GM12878 (cell line): ENCODE data around the gene PRDX3. TPM values are rescaled to one million over a fixed set of nuclear protein-coding genes. Genes with fewer than 3 reads are reported as not detected.

Experiments
- ATAC-seq: fragments of 200-7000 bp; cut with Tn5 transposase; 3 replicates; pipeline ENCODE4 v1.9.1; 2020; ENCODE audit warnings: mild to moderate bottlenecking, moderate library complexity
- BruUV-seq: library from RNA; stranded (reverse); fragments of 400-500 nt; replicated peaks from 2 replicates; lab custom pipeline; 2021; lab: Mats Ljungman, UMichigan
- CTCF ChIA-PET: fragments of 300-600 bp; sonication (Branson Sonifier 250); formaldehyde crosslinking; extraction: SDS; loops from one replicate; lab custom pipeline; 2021; ENCODE audit warnings: inconsistent platforms; lab: Yijun Ruan, JAX
- POLR2A ChIA-PET: fragments of 350-600 bp; formaldehyde crosslinking; extraction: SDS; loops from one replicate; lab custom pipeline; 2021; ENCODE audit warnings: inconsistent platforms; lab: Charles Lee
- RAD21 ChIA-PET: fragments of 300-600 bp; sonication (Branson Sonifier 250); formaldehyde crosslinking; loops from one replicate; lab custom pipeline; 2023; ENCODE audit warnings: antibody characterized with exemption; ENCODE audit not compliant: unreplicated experiment; lab: Charles Lee
- SMC1A ChIA-PET: fragments of 300-600 bp; sonication (Branson Sonifier 250); formaldehyde crosslinking; loops from one replicate; lab custom pipeline; 2023; ENCODE audit not compliant: unreplicated experiment, uncharacterized antibody; lab: Charles Lee
- DNase-seq: peaks from one replicate; pipeline ENCODE4 v3.0.0-alpha.2; 2011; ENCODE audit warnings: low read depth, low spot score
- FAIRE-seq: peaks from 3 replicates; lab custom pipeline; 2011; peaks lifted over from hg19 to GRCh38; lab: Jason Lieb, UNC
- H2AFZ ChIP-seq: 2 replicates; pipeline ENCODE4 v1.6.0; 2011; ENCODE audit warnings: low read depth, low read length, control low read depth; ENCODE audit not compliant: control insufficient read depth
- H3K27ac ChIP-seq: 2 replicates; pipeline ENCODE4 v1.5.1; 2011; ENCODE audit warnings: control low read depth; ENCODE audit not compliant: control insufficient read depth, insufficient read depth
- H3K27me3 ChIP-seq, 2 experiments: replicated peaks in 1 of 2; 2 replicates each; pipeline versions ENCODE4 v1.6.0 to v1.6.1; 2011; ENCODE audit warnings: low read length in 1 of 2; ENCODE audit not compliant: control insufficient read depth in 2 of 2, insufficient read depth in 2 of 2
- H3K36me3 ChIP-seq, 2 experiments: 2 replicates each; pipeline ENCODE4 v1.5.1; 2011; ENCODE audit warnings: low read length in 1 of 2; ENCODE audit not compliant: control insufficient read depth in 2 of 2, insufficient read depth in 2 of 2
- H3K4me1 ChIP-seq: 2 replicates; pipeline ENCODE4 v1.6.1; 2011; ENCODE audit warnings: mild to moderate bottlenecking, low read length, moderate library complexity, mixed read lengths; ENCODE audit not compliant: control insufficient read depth, insufficient read depth
- H3K4me2 ChIP-seq: 2 replicates; pipeline ENCODE4 v1.6.0; 2011; ENCODE audit warnings: control low read depth; ENCODE audit not compliant: control insufficient read depth, insufficient read depth
- H3K4me3 ChIP-seq: fragments of 200-600 bp; sonication (generic); 2 replicates; pipeline ENCODE4 v1.5.1; 2016
- H3K79me2 ChIP-seq: 2 replicates; pipeline ENCODE4 v1.6.0; 2011; ENCODE audit warnings: low read length; ENCODE audit not compliant: control insufficient read depth, insufficient read depth
- H3K9ac ChIP-seq: 2 replicates; pipeline ENCODE4 v1.8.0; 2011; ENCODE audit warnings: low read length, control low read depth, mixed read lengths; ENCODE audit not compliant: control insufficient read depth, insufficient read depth
- H3K9me3 ChIP-seq: replicated peaks from 3 replicates; pipeline ENCODE4 v1.5.1; 2011; ENCODE audit warnings: mild to moderate bottlenecking, low read length; ENCODE audit not compliant: control insufficient read depth, insufficient read depth
- H4K20me1 ChIP-seq: 2 replicates; pipeline ENCODE4 v1.6.0; 2011; ENCODE audit not compliant: control insufficient read depth, insufficient read depth
- CBX3 ChIP-seq: fragments of 200-600 bp; sonication (generic); IDR thresholded peaks from 2 replicates; pipeline ENCODE4 v1.6.1; 2016; ENCODE audit warnings: low read depth, borderline replicate concordance
- EGR1 ChIP-seq, 2 experiments: IDR thresholded peaks; 1 replicate in 1 of 2; 2 replicates in 1 of 2; pipeline ENCODE4 v1.6.1; 2011 to 2012; ENCODE audit warnings: low read depth in 2 of 2, low read length in 2 of 2, borderline replicate concordance in 1 of 2, mild to moderate bottlenecking in 1 of 2, moderate library complexity in 1 of 2
- HCFC1 ChIP-seq: fragments of 150-350 bp; IDR thresholded peaks from 2 replicates; pipeline ENCODE4 v1.6.1; 2014; ENCODE audit warnings: low read length
- IKZF1 ChIP-seq: fragments of 450-650 bp; conservative IDR thresholded peaks from 2 replicates; pipeline ENCODE4 v1.6.1; 2017; ENCODE audit warnings: antibody characterized with exemption, mild to moderate bottlenecking
- JUND ChIP-seq: IDR thresholded peaks from 2 replicates; pipeline ENCODE4 v1.6.1; 2012; ENCODE audit warnings: low read depth, mild to moderate bottlenecking, low read length, improper control_type of control experiment, moderate library complexity
- MXI1 ChIP-seq: fragments of 150-350 bp; IDR thresholded peaks from 2 replicates; pipeline ENCODE4 v1.6.1; 2011; ENCODE audit warnings: low read depth, mild to moderate bottlenecking, inconsistent platforms, low read length, improper control_type of control experiment
- NFXL1 ChIP-seq: fragments of 450-650 bp; IDR thresholded peaks from 2 replicates; pipeline ENCODE4 v1.6.1; 2017; ENCODE audit warnings: antibody characterized with exemption, mild to moderate bottlenecking, borderline replicate concordance
- NRF1 ChIP-seq: conservative IDR thresholded peaks from 2 replicates; pipeline ENCODE4 v1.6.1; 2011; ENCODE audit warnings: mild to moderate bottlenecking, low read depth, low read length, improper control_type of control experiment
- POLR2A ChIP-seq: IDR thresholded peaks from 2 replicates; pipeline ENCODE4 v1.6.1; 2011; ENCODE audit warnings: low read depth, mild to moderate bottlenecking, low read length
- POLR2AphosphoS5 ChIP-seq: IDR thresholded peaks from 2 replicates; pipeline ENCODE4 v1.6.1; 2011; ENCODE audit warnings: mild to moderate bottlenecking, low read length, inconsistent platforms
- POU2F2 ChIP-seq: IDR thresholded peaks from 3 replicates; pipeline ENCODE4 v1.6.1; 2011; ENCODE audit warnings: low read depth, mild to moderate bottlenecking, low read length, borderline replicate concordance
- SIX5 ChIP-seq: IDR thresholded peaks from 2 replicates; pipeline ENCODE4 v1.6.1; 2011; ENCODE audit warnings: mild to moderate bottlenecking, low read depth, low read length, moderate library complexity; ENCODE audit not compliant: severe bottlenecking
- SMARCA5 ChIP-seq: fragments of 450-650 bp; IDR thresholded peaks from 2 replicates; pipeline ENCODE4 v1.6.1; 2017; ENCODE audit warnings: mild to moderate bottlenecking
- SREBF1 ChIP-seq: IDR thresholded peaks from 2 replicates; pipeline ENCODE4 v1.6.1; 2012; ENCODE audit warnings: mild to moderate bottlenecking, low read length
- ZZZ3 ChIP-seq: IDR thresholded peaks from 2 replicates; pipeline ENCODE4 v1.6.1; 2011; ENCODE audit warnings: low read depth; ENCODE audit not compliant: control insufficient read depth, insufficient read length
- WGBS: methylation state at CpG from one replicate; pipeline ENCODE4 v1.1.6; 2016; ENCODE audit warnings: low lambda C conversion rate; ENCODE audit not compliant: insufficient replicate concordance, insufficient coverage; ENCODE audit errors: missing lambda C conversion rate; 5-methylcytosine and 5-hydroxymethylcytosine counted together
- in situ Hi-C: fragments of 300-500 bp; cut with MboI; formaldehyde crosslinking; loops from 9 replicates; pipeline ENCODE4 v1.14.3; 2018; ENCODE audit warnings: mixed read lengths
- intact Hi-C: fragments of 100-400 bp; cut with micrococcal nuclease; formaldehyde crosslinking; loops from one replicate; pipeline ENCODE4 v1.14.2; 2022; ENCODE audit not compliant: unreplicated experiment
- polyA plus RNA-seq, 11 experiments: library from polyadenylated mRNA; depleted of rRNA in 4 of 11; unstranded in 6 of 11; stranded (reverse) in 5 of 11; fragments of >200 nt; fragmentation: Nextera tagmentation in 4 of 11; fragmentation: Illumina TruSeq in 1 of 11; extraction: Ambion mirVana in 4 of 11; extraction: Trizol in 1 of 11; gene quantifications; 1 replicate in 1 of 11; 2 replicates in 10 of 11; pipeline versions ENCODE4 v1.2.1 to v1.2.3, GENCODE V29; 2011 to 2016; ENCODE audit warnings: inconsistent platforms in 2 of 11, missing spikeins in 2 of 11, low read depth in 1 of 11
- total RNA-seq, 4 experiments: library from RNA; depleted of rRNA in 3 of 4; stranded (reverse); fragments of >200 nt in 3 of 4; fragmentation: Illumina TruSeq in 1 of 4; extraction: Trizol in 1 of 4; gene quantifications; 2 replicates each; pipeline versions ENCODE4 v1.2.1 to v1.2.3, GENCODE V29; 2013 to 2021
- TF ChIP-seq, protein P1 (sequence below): fragments of 450-650 bp; IDR thresholded peaks from 2 replicates; pipeline ENCODE4 v1.6.1; 2016; ENCODE audit warnings: mild to moderate bottlenecking
- TF ChIP-seq, protein P2 (sequence below): fragments of 150-350 bp; IDR thresholded peaks from 2 replicates; pipeline ENCODE4 v1.6.1; 2016; ENCODE audit warnings: low read depth, low read length

The PRDX3 gene
- total and polyA plus RNA-seq, 10 of the 15 experiments (the other 5 are each of a cell fraction or from before 2014, with no cell fraction given): 195 to 1,431 (median 398) TPM

- peaks cover 46% of the 10 kb centered on the region for H3K79me2 ChIP-seq
- FAIRE-seq: peak; percentile 76
These were observed 28.7 kb upstream of the PRDX3 start, which contains the start of gene GRK5 for GRCh38 chr10:119207366-119207666. Gene GRK5, plus strand, starts transcription at chr10:119207571. Its CDS starts 347 bp downstream, at chr10:119207918.

More at GRCh38 chr10:119207366-119207666, 28.7 kb upstream of the PRDX3 start, which contains the start of gene GRK5:
- Histone ChIP-seq H3K4me2 (peak within 1 kb of the TSS; percentile 92), H3K9me3 (no peaks in the 10 kb centered on the region), H3K4me1 (peaks cover 11% of the 10 kb centered on the region), H3K9ac (peak within 1 kb of the TSS; percentile 84), H2AFZ (peak within 1 kb of the TSS; percentile 62), H3K36me3 (no peaks in the 10 kb centered on the region), H3K27me3 (no peaks in the 10 kb centered on the region), H3K4me3 (peak within 1 kb of the TSS; percentile 80), H4K20me1 (no peaks in the 10 kb centered on the region), H3K27ac (peak within 1 kb of the TSS; percentile 85)
- CTCF ChIA-PET: interaction anchor here (0.6 to 4.6 kb wide), 27 partner anchors 9 to 637 kb away, joined by 3 to 43 read pairs (median 3); partner anchors contain the start of genes BAG3 and RGS10
- POLR2A ChIA-PET: interaction anchor here (0.7 to 1.6 kb wide), 7 partner anchors 64 to 390 kb away, joined by 3 to 11 read pairs (median 3); partner anchors contain the start of gene TIAL1
- SMC1A ChIA-PET: interaction anchor here (0.9 to 5.3 kb wide), 12 partner anchors 9 to 653 kb away, joined by 3 to 28 read pairs (median 5); no protein-coding TSS in a partner anchor
- DNase-seq (peak; percentile 86), ATAC-seq (peak; percentile 85)
- in situ Hi-C loops (loop anchor here (5.0 kb wide), 1 partner anchor 285 kb away; no protein-coding TSS in a partner anchor), intact Hi-C loops (loop anchor here (2.0 to 5.0 kb wide), 4 partner anchors 209 to 445 kb away; partner anchors contain the start of genes BAG3, RGS10 and TIAL1)
- 1% methylated on average over 27 of the region's 34 CpGs for WGBS
- RAD21 ChIA-PET: interaction anchor here (0.8 to 3.8 kb wide), 23 partner anchors 9 to 498 kb away, joined by 3 to 46 read pairs (median 5); partner anchors contain the start of genes PRDX3, RGS10 and SFXN4
- TF ChIP-seq SIX5: peak; percentile 73
- TF ChIP-seq ZZZ3: no peak
- TF ChIP-seq POU2F2: peak; percentile 36; the same call in 1 of the 3 replicates
- 0 out of 2 replicates have a peak, but pooled peaks have one; percentile 12 for TF ChIP-seq MXI1
- TF ChIP-seq EGR1 (IDR thresholded peaks at IDR 0.05; ENCODE audit: borderline replicate concordance in 1 of 2, low read depth in 2 of 2, low read length in 2 of 2): 0 out of 3 replicates have a peak, but pooled peaks of 1 of the 2 experiments have one; percentile 4
- TF ChIP-seq NRF1: peak; percentile 87
- peak; percentile 58; the same call in 1 of the 2 replicates for TF ChIP-seq IKZF1
- TF ChIP-seq NFXL1: no peak
- no peak for TF ChIP-seq SMARCA5
- TF ChIP-seq POLR2AphosphoS5: peak; percentile 3; the same call in 1 of the 2 replicates
- TF ChIP-seq CBX3: no peak
- peak; percentile 84 for TF ChIP-seq POLR2A
- no peak for TF ChIP-seq JUND
- TF ChIP-seq HCFC1: peak; percentile 82
- no peak for TF ChIP-seq SREBF1
- TF ChIP-seq, protein P1, sequence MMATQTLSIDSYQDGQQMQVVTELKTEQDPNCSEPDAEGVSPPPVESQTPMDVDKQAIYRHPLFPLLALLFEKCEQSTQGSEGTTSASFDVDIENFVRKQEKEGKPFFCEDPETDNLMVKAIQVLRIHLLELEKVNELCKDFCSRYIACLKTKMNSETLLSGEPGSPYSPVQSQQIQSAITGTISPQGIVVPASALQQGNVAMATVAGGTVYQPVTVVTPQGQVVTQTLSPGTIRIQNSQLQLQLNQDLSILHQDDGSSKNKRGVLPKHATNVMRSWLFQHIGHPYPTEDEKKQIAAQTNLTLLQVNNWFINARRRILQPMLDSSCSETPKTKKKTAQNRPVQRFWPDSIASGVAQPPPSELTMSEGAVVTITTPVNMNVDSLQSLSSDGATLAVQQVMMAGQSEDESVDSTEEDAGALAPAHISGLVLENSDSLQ: peak; percentile 38; the same call in 1 of the 2 replicates
- TF ChIP-seq, protein P2, sequence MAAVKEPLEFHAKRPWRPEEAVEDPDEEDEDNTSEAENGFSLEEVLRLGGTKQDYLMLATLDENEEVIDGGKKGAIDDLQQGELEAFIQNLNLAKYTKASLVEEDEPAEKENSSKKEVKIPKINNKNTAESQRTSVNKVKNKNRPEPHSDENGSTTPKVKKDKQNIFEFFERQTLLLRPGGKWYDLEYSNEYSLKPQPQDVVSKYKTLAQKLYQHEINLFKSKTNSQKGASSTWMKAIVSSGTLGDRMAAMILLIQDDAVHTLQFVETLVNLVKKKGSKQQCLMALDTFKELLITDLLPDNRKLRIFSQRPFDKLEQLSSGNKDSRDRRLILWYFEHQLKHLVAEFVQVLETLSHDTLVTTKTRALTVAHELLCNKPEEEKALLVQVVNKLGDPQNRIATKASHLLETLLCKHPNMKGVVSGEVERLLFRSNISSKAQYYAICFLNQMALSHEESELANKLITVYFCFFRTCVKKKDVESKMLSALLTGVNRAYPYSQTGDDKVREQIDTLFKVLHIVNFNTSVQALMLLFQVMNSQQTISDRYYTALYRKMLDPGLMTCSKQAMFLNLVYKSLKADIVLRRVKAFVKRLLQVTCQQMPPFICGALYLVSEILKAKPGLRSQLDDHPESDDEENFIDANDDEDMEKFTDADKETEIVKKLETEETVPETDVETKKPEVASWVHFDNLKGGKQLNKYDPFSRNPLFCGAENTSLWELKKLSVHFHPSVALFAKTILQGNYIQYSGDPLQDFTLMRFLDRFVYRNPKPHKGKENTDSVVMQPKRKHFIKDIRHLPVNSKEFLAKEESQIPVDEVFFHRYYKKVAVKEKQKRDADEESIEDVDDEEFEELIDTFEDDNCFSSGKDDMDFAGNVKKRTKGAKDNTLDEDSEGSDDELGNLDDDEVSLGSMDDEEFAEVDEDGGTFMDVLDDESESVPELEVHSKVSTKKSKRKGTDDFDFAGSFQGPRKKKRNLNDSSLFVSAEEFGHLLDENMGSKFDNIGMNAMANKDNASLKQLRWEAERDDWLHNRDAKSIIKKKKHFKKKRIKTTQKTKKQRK: no peak
- BruUV-seq: no TSS peak
